ENCODE measurements around the gene EML4. TPM values are rescaled to one million over a fixed set of nuclear protein-coding genes. Genes with fewer than 3 reads are reported as not detected.

The EML4 gene
- total RNA-seq, 2 experiments from 2014 or later, result 58.2 to 59.7 TPM

GRCh38 chr2:42241517-42241916, 72.4 kb downstream of the EML4 start:
- CTCF ChIA-PET, result interaction anchor here (0.6 to 1.4 kb wide), 5 partner anchors 12 to 151 kb away, joined by 3 to 6 read pairs (median 4); no protein-coding TSS in a partner anchor

GRCh38 chr2:42243297-42243696, 74.1 kb downstream of the EML4 start:
- Mint-ChIP-seq H3K9me3 (no peaks in the 10 kb centered on the region), H3K27me3 (no peaks in the 10 kb centered on the region), H3K36me3 (ENCODE audit: low read depth) (peaks cover 15% of the 10 kb centered on the region), H3K4me3 (no peak overlapping the region), H3K4me1 (ENCODE audit: low read depth) (peaks cover 55% of the 10 kb centered on the region), H3K27ac (no peak overlapping the region)
- DNase-seq (no peak), ATAC-seq (no peak)
- intact Hi-C loops (cut with micrococcal nuclease), result no loop called here
- ChIA-PET CTCF (interaction anchor here (1.2 kb wide), 1 partner anchor 72 kb away, joined by 3 read pairs; no protein-coding TSS in a partner anchor), POLR2A (no interaction called here)
- no peak for TF ChIP-seq CTCF (IDR thresholded peaks at IDR 0.05)

More at GRCh38 chr2:42241517-42241916, 72.4 kb downstream of the EML4 start:
- intact Hi-C loops (cut with micrococcal nuclease), result no loop called here
- Mint-ChIP-seq H3K36me3 (ENCODE audit: low read depth) (peaks cover 10% of the 10 kb centered on the region), H3K4me1 (ENCODE audit: low read depth) (peaks cover 63% of the 10 kb centered on the region), H3K27ac (no peak overlapping the region), H3K4me3 (no peak overlapping the region), H3K9me3 (no peaks in the 10 kb centered on the region), H3K27me3 (no peaks in the 10 kb centered on the region)
- POLR2A ChIA-PET, result interaction anchor here (1.0 to 1.2 kb wide), 2 partner anchors 16 to 84 kb away, joined by 3 read pairs; no protein-coding TSS in a partner anchor
- no peak for TF ChIP-seq CTCF (IDR thresholded peaks at IDR 0.05)
- ATAC-seq (no peak), DNase-seq (no peak)

GRCh38 chr2:42244520-42244919, 75.4 kb downstream of the EML4 start:
- Mint-ChIP-seq H3K27ac (no peak overlapping the region), H3K4me3 (no peak overlapping the region), H3K27me3 (no peaks in the 10 kb centered on the region), H3K36me3 (ENCODE audit: low read depth) (peaks cover 15% of the 10 kb centered on the region), H3K4me1 (ENCODE audit: low read depth) (peaks cover 50% of the 10 kb centered on the region), H3K9me3 (no peaks in the 10 kb centered on the region)
- POLR2A ChIA-PET, result interaction anchor here (0.6 kb wide), 1 partner anchor 144 kb away, joined by 3 read pairs; no protein-coding TSS in a partner anchor
- no peak for ATAC-seq
- CTCF ChIA-PET, result interaction anchor here (0.9 kb wide), 1 partner anchor 148 kb away, joined by 3 read pairs; no protein-coding TSS in a partner anchor
- no peak for DNase-seq
- intact Hi-C loops (cut with micrococcal nuclease), result no loop called here
- TF ChIP-seq CTCF (IDR thresholded peaks at IDR 0.05), result no peak

GRCh38 chr2:42245396-42245795, 76.2 kb downstream of the EML4 start:
- CTCF ChIA-PET, result interaction anchor here (0.6 to 0.9 kb wide), 3 partner anchors 13 to 149 kb away, joined by 3 read pairs; no protein-coding TSS in a partner anchor
- POLR2A ChIA-PET, result interaction anchor here (0.6 kb wide), 1 partner anchor 145 kb away, joined by 3 read pairs; no protein-coding TSS in a partner anchor
- H3K27ac Mint-ChIP-seq, result no peak overlapping the region

More at GRCh38 chr2:42245396-42245795, 76.2 kb downstream of the EML4 start:
- H3K36me3 Mint-ChIP-seq (ENCODE audit: low read depth), result peaks cover 21% of the 10 kb centered on the region
- no peak for DNase-seq
- H3K4me3 Mint-ChIP-seq, result no peak overlapping the region
- intact Hi-C loops (cut with micrococcal nuclease), result no loop called here
- no peak for TF ChIP-seq CTCF (IDR thresholded peaks at IDR 0.05)
- no peaks in the 10 kb centered on the region for H3K27me3 Mint-ChIP-seq
- peaks cover 52% of the 10 kb centered on the region for H3K4me1 Mint-ChIP-seq (ENCODE audit: low read depth)
- no peak for ATAC-seq
- no peaks in the 10 kb centered on the region for H3K9me3 Mint-ChIP-seq
